Liver (tissue), 9 donors: Measurements from ENCODE around the gene NFKB1. TPM values are rescaled to one million over a fixed set of nuclear protein-coding genes. Genes with fewer than 3 reads are reported as not detected.

Source experiments
- DNase-seq: peaks from one replicate; pipeline ENCODE4 v3.0.0-alpha.2; 2017; ENCODE audit warnings: low spot score
- H3K27ac ChIP-seq, 2 donors: one replicate each; pipeline ENCODE4 v1.7.0; 2013; ENCODE audit warnings: inconsistent platforms in 2 of 2, low read length in 2 of 2, control low read depth in 1 of 2, low read depth in 1 of 2, mild to moderate bottlenecking in 1 of 2
- H3K27me3 ChIP-seq, 4 donors: one replicate each; pipeline versions ENCODE4 v1.6.1 to v1.7.0; 2013; ENCODE audit warnings: low read length in 3 of 4, inconsistent platforms in 1 of 4, mild to moderate bottlenecking in 1 of 4, moderate library complexity in 1 of 4; ENCODE audit not compliant: control insufficient read depth in 4 of 4, insufficient read depth in 4 of 4
- H3K36me3 ChIP-seq, 4 donors: one replicate each; pipeline versions ENCODE4 v1.6.1 to v1.7.0; 2013; ENCODE audit warnings: low read length in 3 of 4, mild to moderate bottlenecking in 3 of 4, low read depth in 1 of 4, moderate library complexity in 1 of 4; ENCODE audit not compliant: control insufficient read depth in 4 of 4, insufficient read depth in 3 of 4
- H3K4me1 ChIP-seq, 4 donors: one replicate each; pipeline versions ENCODE4 v1.6.1 to v1.7.0; 2013; ENCODE audit warnings: low read length in 3 of 4, mild to moderate bottlenecking in 3 of 4, moderate library complexity in 1 of 4; ENCODE audit not compliant: control insufficient read depth in 4 of 4, insufficient read depth in 4 of 4
- H3K4me3 ChIP-seq, 3 donors: one replicate each; pipeline versions ENCODE4 v1.6.1 to v1.7.0; 2013; ENCODE audit warnings: low read length in 3 of 3, control low read depth in 1 of 3, low read depth in 1 of 3, mild to moderate bottlenecking in 1 of 3
- H3K9ac ChIP-seq, 2 donors: one replicate each; pipeline ENCODE4 v1.7.0; 2013; ENCODE audit warnings: low read length in 2 of 2, mild to moderate bottlenecking in 2 of 2, moderate library complexity in 2 of 2, control low read depth in 1 of 2, low read depth in 1 of 2
- H3K9me3 ChIP-seq, 4 donors: one replicate each; pipeline versions ENCODE4 v1.6.1 to v1.7.0; 2013; ENCODE audit warnings: low read length in 3 of 4; ENCODE audit not compliant: control insufficient read depth in 4 of 4
- EGR1 ChIP-seq, 2 donors: IDR thresholded peaks; 2 replicates each; pipeline ENCODE4 v1.6.1; 2016 to 2018; ENCODE audit warnings: antibody characterized with exemption in 2 of 2, low read depth in 2 of 2
- FOXA1 ChIP-seq: IDR thresholded peaks from 2 replicates; pipeline ENCODE4 v1.6.1; 2016; ENCODE audit warnings: antibody characterized with exemption
- FOXA2 ChIP-seq: IDR thresholded peaks from 2 replicates; pipeline ENCODE4 v1.6.1; 2016; ENCODE audit warnings: antibody characterized with exemption
- HNF4A ChIP-seq, 2 donors: conservative IDR thresholded peaks; 2 replicates each; pipeline ENCODE4 v1.6.1; 2016; ENCODE audit warnings: antibody characterized with exemption in 2 of 2, mild to moderate bottlenecking in 2 of 2
- HNF4G ChIP-seq: IDR thresholded peaks from 2 replicates; pipeline ENCODE4 v1.6.1; 2016; ENCODE audit warnings: antibody characterized with exemption
- JUND ChIP-seq, 2 donors: IDR thresholded peaks; 2 replicates each; pipeline ENCODE4 v1.6.1; 2016; ENCODE audit warnings: antibody characterized with exemption in 2 of 2
- NR2F2 ChIP-seq: IDR thresholded peaks from 2 replicates; pipeline ENCODE4 v1.6.1; 2016; ENCODE audit warnings: antibody characterized with exemption
- RAD21 ChIP-seq, 2 donors: IDR thresholded peaks; 2 replicates each; pipeline ENCODE4 v1.6.1; 2016; ENCODE audit warnings: antibody characterized with exemption in 2 of 2, mild to moderate bottlenecking in 2 of 2
- RXRA ChIP-seq, 2 donors: IDR thresholded peaks; 2 replicates each; pipeline ENCODE4 v1.6.1; 2017 to 2018; ENCODE audit warnings: antibody characterized with exemption in 2 of 2, mild to moderate bottlenecking in 1 of 2
- SP1 ChIP-seq: IDR thresholded peaks from 2 replicates; pipeline ENCODE4 v1.6.1; 2018; ENCODE audit warnings: antibody characterized with exemption, mild to moderate bottlenecking
- TAF1 ChIP-seq: conservative IDR thresholded peaks from 2 replicates; pipeline ENCODE4 v1.6.1; 2016; ENCODE audit warnings: antibody characterized with exemption, mild to moderate bottlenecking
- YY1 ChIP-seq: IDR thresholded peaks from 2 replicates; pipeline ENCODE4 v1.6.1; 2016; ENCODE audit warnings: antibody characterized with exemption, mild to moderate bottlenecking
- WGBS: extraction: QIAGEN DNeasy Blood & Tissue Kit; methylation state at CpG from one replicate; pipeline ENCODE4 v1.1.7; 2013; 5-methylcytosine and 5-hydroxymethylcytosine counted together
- polyA plus RNA-seq, 2 donors: library from polyadenylated mRNA; stranded (reverse) in 1 of 2; unstranded in 1 of 2; fragments of 200-250 nt in 1 of 2; fragments of >200 nt in 1 of 2; fragmentation: Nextera tagmentation in 1 of 2; extraction: Ambion mirVana in 1 of 2; gene quantifications; one replicate each; pipeline versions ENCODE4 v1.2.1 to v1.2.3, GENCODE V29; 2013 to 2015
- total RNA-seq, 2 donors: library from RNA; depleted of rRNA; stranded (reverse); fragments of >200 nt; gene quantifications; one replicate each; pipeline ENCODE4 v1.2.3, GENCODE V29; 2014
- TF ChIP-seq, protein P1 (sequence below): fragments of 150-350 bp; IDR thresholded peaks from 2 replicates; pipeline ENCODE4 v1.5.1; 2017; ENCODE audit warnings: improper control_type of control experiment, low read depth, low read length; ENCODE audit not compliant: missing input control
- TF ChIP-seq, protein P2 (sequence below): IDR thresholded peaks from 2 replicates; pipeline ENCODE4 v1.6.1; 2016; ENCODE audit warnings: antibody characterized with exemption
- donor health status: healthy.
- donor health status: healthy.
- donor health status: healthy.
- donor health status: healthy.
- donor health status: healthy.

NFKB1 gene
- total and polyA plus RNA-seq, 4 donors: 5.1 to 23.0 (median 13.4) TPM

DNA sequence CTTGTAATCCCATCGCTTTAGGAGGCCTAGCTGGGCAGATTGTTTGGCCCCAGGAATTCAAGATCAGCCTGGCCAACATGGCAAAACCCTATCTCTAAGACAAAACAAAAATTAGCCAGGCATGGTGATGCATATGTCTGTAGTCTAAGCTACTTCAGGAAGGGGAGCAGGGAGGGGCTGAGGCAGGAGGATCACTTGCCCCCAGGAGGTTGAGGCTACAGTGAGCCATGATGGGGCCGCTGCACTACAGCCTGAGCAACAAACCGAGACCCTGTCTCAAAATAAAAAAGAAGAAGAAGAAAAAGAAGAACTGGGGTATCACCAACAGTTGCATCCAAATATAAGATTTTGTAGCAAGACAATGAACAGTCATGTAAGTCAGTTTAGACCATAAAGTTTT lies 47.3 kb upstream of the NFKB1 start:
- no peaks in the 10 kb centered on the region for H3K9me3 ChIP-seq
- H3K9ac ChIP-seq: no peak overlapping the region
- no peaks in the 10 kb centered on the region for H3K27me3 ChIP-seq
- WGBS: 96% methylated on average over 3 of the region's 3 CpGs
- H3K4me1 ChIP-seq: no peaks in the 10 kb centered on the region
- H3K36me3 ChIP-seq: no peaks in the 10 kb centered on the region
- no peak overlapping the region for H3K4me3 ChIP-seq
- no peak overlapping the region for H3K27ac ChIP-seq
- TF ChIP-seq RXRA (IDR thresholded peaks at IDR 0.05): no peak
- TF ChIP-seq FOXA2: no peak
- TF ChIP-seq EGR1 (IDR thresholded peaks at IDR 0.05; ENCODE audit: low read depth in 2 of 2): no peak
- TF ChIP-seq HNF4G: no peak
- TF ChIP-seq YY1: no peak
- no peak for TF ChIP-seq JUND (IDR thresholded peaks at IDR 0.05)
- TF ChIP-seq, protein P1, sequence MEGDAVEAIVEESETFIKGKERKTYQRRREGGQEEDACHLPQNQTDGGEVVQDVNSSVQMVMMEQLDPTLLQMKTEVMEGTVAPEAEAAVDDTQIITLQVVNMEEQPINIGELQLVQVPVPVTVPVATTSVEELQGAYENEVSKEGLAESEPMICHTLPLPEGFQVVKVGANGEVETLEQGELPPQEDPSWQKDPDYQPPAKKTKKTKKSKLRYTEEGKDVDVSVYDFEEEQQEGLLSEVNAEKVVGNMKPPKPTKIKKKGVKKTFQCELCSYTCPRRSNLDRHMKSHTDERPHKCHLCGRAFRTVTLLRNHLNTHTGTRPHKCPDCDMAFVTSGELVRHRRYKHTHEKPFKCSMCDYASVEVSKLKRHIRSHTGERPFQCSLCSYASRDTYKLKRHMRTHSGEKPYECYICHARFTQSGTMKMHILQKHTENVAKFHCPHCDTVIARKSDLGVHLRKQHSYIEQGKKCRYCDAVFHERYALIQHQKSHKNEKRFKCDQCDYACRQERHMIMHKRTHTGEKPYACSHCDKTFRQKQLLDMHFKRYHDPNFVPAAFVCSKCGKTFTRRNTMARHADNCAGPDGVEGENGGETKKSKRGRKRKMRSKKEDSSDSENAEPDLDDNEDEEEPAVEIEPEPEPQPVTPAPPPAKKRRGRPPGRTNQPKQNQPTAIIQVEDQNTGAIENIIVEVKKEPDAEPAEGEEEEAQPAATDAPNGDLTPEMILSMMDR: no peak
- TF ChIP-seq FOXA1: no peak
- TF ChIP-seq TAF1: no peak
- TF ChIP-seq, protein P2, sequence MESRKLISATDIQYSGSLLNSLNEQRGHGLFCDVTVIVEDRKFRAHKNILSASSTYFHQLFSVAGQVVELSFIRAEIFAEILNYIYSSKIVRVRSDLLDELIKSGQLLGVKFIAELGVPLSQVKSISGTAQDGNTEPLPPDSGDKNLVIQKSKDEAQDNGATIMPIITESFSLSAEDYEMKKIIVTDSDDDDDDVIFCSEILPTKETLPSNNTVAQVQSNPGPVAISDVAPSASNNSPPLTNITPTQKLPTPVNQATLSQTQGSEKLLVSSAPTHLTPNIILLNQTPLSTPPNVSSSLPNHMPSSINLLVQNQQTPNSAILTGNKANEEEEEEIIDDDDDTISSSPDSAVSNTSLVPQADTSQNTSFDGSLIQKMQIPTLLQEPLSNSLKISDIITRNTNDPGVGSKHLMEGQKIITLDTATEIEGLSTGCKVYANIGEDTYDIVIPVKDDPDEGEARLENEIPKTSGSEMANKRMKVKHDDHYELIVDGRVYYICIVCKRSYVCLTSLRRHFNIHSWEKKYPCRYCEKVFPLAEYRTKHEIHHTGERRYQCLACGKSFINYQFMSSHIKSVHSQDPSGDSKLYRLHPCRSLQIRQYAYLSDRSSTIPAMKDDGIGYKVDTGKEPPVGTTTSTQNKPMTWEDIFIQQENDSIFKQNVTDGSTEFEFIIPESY: no peak
- TF ChIP-seq SP1: no peak
- no peak for DNase-seq

DNA sequence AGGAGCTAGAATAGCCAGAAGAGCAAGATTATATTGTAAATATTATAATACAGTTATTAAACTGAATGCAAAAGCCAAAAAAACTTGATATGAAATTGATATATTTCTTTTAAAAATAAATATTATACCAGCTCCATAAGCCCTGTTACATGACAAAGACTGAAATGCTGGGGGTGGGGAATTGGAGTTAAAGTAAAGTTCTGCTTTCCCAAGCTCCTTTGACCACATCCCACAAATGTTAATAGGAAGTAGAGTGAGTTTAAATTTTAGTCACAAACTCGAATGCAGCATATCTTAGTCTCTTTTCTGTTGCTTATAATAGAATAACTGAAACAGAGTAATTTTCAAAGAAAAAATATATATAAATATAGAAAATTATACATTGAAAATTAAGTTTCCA lies 46.9 kb upstream of the NFKB1 start:
- Histone ChIP-seq H3K9me3 (no peaks in the 10 kb centered on the region), H3K36me3 (no peaks in the 10 kb centered on the region), H3K9ac (no peak overlapping the region), H3K27ac (no peak overlapping the region), H3K4me3 (no peak overlapping the region), H3K27me3 (no peaks in the 10 kb centered on the region), H3K4me1 (no peaks in the 10 kb centered on the region)
- no peak for DNase-seq
- TF ChIP-seq RAD21 (IDR thresholded peaks at IDR 0.05): no peak
- TF ChIP-seq, protein P1: no peak
- no peak for TF ChIP-seq FOXA2
- TF ChIP-seq EGR1 (IDR thresholded peaks at IDR 0.05; ENCODE audit: low read depth in 2 of 2): no peak
- TF ChIP-seq HNF4A (conservative IDR thresholded peaks at IDR 0.05): no peak
- no peak for TF ChIP-seq TAF1
- TF ChIP-seq NR2F2: no peak
- 51% methylated on average over 1 of the region's 1 CpG for WGBS
